HG03139 (cell line): ENCODE data around the gene IFFO2.

Experiments
- ATAC-seq: cut with Tn5 transposase; IDR thresholded peaks from one replicate; pipeline ENCODE4 v1.9.1; 2021; ENCODE audit not compliant: unreplicated experiment

The IFFO2 gene

GRCh38 chr1:18972991-18973390, 16.5 kb upstream of the IFFO2 start:
- ATAC-seq, result no peak

GRCh38 chr1:18972531-18972930, 16.1 kb upstream of the IFFO2 start:
- no peak for ATAC-seq

GRCh38 chr1:18970762-18971161, 14.3 kb upstream of the IFFO2 start:
- no peak for ATAC-seq

GRCh38 chr1:18970358-18970757, 13.9 kb upstream of the IFFO2 start:
- ATAC-seq, result no peak

GRCh38 chr1:18967066-18967690, 10.7 kb upstream of the IFFO2 start:
- no peak for ATAC-seq

- ATAC-seq, result no peak
These were observed 9.0 kb upstream of the IFFO2 start for GRCh38 chr1:18965206-18966173.

GRCh38 chr1:18963968-18964367, 7.5 kb upstream of the IFFO2 start:
- ATAC-seq, result no peak

GRCh38 chr1:18962855-18963737, 6.6 kb upstream of the IFFO2 start:
- ATAC-seq, result no peak

- ATAC-seq, result no peak
These were observed 5.7 kb upstream of the IFFO2 start for GRCh38 chr1:18962121-18962721.

- ATAC-seq, result no peak
These were observed 4.3 kb upstream of the IFFO2 start for GRCh38 chr1:18960821-18961220.

- ATAC-seq, result no peak
These were observed 3.9 kb upstream of the IFFO2 start for GRCh38 chr1:18960409-18960808.

- ATAC-seq, result no peak
These were observed 3.1 kb upstream of the IFFO2 start for GRCh38 chr1:18959591-18959990.

GRCh38 chr1:18957532-18958300, 1.2 kb upstream of the IFFO2 start:
- no peak for ATAC-seq

- ATAC-seq, result no peak
These were observed 653 bp upstream of the IFFO2 start for GRCh38 chr1:18957136-18957521.

- peak; percentile 1 for ATAC-seq
These were observed 859 bp downstream of the IFFO2 start for GRCh38 chr1:18955441-18956192.

GRCh38 chr1:18955131-18955440, 1.4 kb downstream of the IFFO2 start:
- ATAC-seq, result no peak

GRCh38 chr1:18954270-18955071, 2.0 kb downstream of the IFFO2 start:
- ATAC-seq, result no peak

- ATAC-seq, result no peak
These were observed 2.7 kb downstream of the IFFO2 start for GRCh38 chr1:18953731-18954231.
